GM18502 (cell line): ENCODE measurements around the gene PARP4.
"Not testable (repeated sequence)": the region's sequence is repeated elsewhere in the genome, so short reads cannot be mapped to it uniquely, and the experiment has no call there.

Experiments used
- ATAC-seq: cut with Tn5 transposase; IDR thresholded peaks from one replicate; pipeline ENCODE4 v1.9.1; 2021; ENCODE audit warnings: mild to moderate bottlenecking; ENCODE audit not compliant: unreplicated experiment, poor library complexity

PARP4 gene

DNA sequence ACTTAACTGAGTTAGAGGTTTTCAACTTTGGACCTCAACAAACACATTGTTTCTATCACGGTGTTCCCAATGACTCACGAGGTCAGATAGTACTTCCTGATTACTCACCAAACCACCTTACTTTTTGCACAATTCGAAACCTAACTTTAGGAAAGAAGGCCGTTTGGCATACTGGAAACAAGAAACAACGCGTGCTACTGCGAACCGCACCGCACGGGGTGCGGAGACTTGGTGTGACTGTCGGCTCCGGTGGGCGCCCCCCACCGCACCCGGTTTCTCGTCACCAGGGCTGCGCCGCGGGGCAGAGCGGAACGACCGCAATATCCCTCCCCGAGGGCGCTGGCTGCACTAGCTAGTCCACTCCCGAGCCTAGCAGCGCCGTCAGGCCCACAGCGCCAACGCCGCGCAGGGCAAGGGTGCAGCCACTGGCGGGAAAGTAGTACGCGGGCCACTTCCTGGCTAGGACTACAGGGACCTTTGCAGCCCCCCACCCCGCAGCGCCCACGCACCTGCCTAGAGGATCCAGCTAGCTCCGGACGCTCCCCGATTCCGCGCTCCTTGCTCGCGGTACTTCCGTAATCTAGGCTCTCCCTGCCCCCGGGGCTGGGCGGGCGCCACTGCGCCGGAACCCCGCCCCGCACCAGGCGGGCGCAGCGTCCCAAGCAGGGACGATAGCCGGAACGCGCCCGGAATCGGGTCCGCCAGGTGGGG lies at the start of gene PARP4:
TSS of gene PARP4 (minus strand) at position 582 of the 711 bp plus-strand sequence. CDS start 9,002 bp downstream, outside the sequence.
- peak; percentile 79 for ATAC-seq

DNA sequence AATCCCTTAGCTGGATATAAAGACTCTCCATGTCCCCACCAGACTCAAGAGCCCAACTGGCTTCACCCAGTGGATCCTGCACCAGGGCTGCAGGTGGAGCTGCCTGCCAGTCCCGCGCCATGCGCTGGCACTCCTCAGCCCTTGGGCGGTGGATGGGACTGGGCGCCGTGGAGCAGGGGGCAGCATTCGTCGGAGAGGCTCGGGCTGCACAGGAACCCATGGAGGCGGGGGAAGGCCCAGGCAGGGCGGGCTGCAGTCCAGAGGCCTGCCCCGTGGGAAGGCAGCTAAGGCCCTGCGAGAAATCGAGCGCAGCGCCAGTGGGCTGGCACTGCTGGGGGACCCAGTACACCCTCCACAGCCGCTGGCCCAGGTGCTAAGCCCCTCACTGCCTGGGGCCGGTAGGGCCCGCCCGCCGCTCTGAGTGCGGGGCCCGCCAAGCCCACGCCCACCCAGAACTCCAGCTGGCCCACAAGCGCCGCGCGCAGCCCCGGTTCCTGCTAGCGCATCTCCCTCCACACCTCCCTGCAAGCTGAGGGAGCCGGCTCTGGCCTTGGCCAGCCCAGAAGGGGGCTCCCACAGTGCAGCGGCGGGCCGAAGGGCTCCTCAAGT lies 48.1 kb upstream of the PARP4 start:
- ATAC-seq, result not testable (repeated sequence)

GRCh38 chr13:24559431-24560218 lies 47.0 kb upstream of the PARP4 start:
- not testable (repeated sequence) for ATAC-seq

- ATAC-seq, result no peak
Observed at GRCh38 chr13:24557081-24557480, 44.5 kb upstream of the PARP4 start.

GRCh38 chr13:24553892-24554291 lies 41.3 kb upstream of the PARP4 start:
- not testable (repeated sequence) for ATAC-seq

DNA sequence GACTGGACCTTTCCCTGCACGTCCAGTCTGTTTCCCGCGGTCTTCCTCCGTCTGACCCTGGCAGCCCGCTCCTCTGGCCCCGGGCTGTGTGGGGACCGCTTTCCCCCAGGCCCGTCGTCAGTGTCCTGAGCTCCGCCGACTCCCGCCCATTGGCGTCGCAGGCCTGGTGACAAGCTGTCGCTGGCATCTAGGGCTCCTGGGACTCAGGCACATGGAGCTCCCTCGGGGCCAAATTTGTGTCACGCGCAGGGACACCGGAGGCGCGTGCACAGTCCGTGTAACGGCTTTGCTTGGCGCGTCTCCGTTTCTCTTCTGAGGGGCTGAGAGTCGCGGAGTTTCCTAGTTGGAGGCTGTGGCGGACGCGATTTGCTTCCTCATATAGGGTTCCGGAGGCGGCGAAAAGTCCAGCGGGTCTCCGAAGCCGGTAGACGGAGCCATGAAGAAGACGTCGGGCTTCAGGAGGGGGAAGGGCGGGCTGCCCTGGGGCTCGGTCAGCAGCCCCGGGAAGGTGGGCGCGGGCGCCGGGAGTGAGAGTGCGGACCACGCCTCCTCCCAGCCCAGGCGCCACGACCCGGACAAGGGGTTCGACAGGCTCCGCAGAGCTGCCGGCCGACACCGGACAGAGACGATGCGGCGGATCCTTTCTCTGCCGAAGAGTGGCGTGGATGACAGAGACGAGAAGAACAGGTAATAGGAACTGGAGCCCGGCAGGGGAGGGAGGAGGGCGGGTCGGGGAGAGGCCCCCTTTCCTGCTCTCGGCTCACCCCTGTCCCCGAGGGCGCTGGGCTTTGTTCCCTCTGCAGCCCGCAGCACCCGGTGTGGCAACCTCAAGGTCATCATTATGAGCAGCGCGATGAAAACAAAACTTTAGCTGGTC lies 29.1 kb upstream of the PARP4 start:
- not testable (repeated sequence) for ATAC-seq

DNA sequence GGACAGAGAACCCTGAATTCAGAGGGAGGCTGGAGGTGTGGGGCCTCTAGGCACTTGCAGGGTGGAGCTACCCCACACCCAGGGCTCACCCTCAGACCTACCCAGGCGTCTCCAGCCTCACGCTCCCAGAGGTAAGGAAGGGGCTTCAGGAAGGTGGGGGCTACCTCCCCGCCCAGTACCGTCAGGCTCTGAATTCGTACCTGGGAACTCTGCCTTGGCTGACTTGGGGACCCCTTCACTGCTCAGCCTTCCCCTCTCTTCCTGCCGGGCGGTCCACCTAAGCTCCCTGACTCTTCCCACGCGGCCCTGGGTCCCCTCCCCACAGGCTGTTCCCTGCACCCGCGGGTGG lies 28.5 kb upstream of the PARP4 start:
- no peak for ATAC-seq

GRCh38 chr13:24540236-24541126 lies 27.9 kb upstream of the PARP4 start:
- ATAC-seq, result no peak

DNA sequence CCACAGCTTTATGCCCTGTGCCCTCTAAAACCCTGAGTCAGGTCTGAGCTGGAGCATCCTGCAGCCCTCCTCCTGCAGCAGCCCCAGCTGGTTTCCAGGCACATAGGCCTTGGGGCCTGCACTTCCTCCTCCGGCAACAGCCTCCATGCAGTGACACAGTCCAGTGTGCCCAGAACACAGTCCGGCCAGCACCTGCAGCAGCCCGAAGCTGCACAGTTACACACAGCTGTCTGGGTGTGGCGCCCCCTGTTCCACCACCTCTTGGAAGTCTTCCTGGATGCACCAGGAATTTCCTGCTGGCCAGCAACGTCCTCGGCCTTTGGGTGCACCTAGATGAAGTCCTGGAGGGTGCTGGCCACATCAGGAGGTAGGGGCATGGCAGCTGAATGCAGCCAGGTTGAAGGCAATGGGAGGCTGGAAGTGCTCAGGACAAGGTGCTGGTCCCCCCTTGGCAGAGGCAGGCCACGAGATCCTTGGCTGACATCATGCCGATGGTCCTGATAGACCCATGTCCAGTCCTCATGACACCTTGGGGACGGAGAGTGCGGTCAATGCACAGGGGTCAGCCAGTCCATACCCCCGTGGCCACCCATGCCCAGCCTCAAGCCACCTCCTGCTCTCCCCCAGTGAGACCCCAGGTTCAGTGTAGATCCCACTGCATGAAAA lies 27.1 kb upstream of the PARP4 start:
- no peak for ATAC-seq

DNA sequence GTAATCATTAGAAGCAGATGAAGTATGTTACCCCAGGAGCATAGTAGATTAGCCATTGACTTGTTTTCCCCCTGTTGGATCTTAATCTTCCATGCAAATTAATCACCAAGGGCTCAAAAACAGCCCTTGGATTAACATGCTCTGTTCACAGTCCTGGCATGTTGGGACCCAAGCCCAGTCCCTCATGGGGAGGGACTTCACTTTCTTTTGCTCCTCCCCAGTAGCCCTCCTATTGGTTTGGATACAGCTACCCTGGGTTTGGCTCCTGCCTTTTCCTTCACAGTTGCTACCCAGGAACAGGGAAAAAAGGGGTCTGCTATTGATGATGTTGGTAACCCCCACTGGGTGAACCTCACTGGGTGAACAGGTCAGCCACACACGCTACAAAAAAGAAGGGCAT lies 16.9 kb upstream of the PARP4 start:
- ATAC-seq, result no peak

DNA sequence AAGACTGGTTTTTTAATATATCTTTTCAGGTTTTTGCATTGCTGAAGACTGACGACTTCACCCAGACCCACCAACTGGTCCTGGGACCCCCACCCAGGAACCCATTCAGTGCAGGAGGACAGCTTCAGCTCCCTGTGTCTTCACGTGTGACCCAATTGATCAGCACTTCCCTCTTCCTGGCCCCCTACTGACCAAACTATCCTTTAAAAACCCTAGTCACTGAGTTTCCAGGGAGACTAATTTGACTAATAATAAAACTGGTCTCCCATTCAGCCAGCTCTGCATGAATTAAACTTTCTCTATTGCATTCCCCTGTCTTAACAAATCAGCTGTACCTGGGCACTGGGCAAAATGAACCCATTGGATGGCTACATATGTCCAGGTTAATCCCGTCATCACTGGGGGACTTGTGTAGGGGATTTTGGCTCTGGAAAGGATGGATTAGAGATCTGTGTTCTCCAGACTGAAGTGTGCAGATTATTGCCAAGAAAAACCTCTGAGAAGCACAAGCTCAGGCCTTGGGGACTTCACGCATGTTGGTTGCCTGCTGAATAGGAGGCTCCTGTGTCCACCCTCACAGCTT lies 16.3 kb upstream of the PARP4 start:
- no peak for ATAC-seq

- no peak for ATAC-seq
Observed at GRCh38 chr13:24527266-24527775, 14.7 kb upstream of the PARP4 start.

GRCh38 chr13:24520733-24521132 lies 8.2 kb upstream of the PARP4 start:
- no peak for ATAC-seq

DNA sequence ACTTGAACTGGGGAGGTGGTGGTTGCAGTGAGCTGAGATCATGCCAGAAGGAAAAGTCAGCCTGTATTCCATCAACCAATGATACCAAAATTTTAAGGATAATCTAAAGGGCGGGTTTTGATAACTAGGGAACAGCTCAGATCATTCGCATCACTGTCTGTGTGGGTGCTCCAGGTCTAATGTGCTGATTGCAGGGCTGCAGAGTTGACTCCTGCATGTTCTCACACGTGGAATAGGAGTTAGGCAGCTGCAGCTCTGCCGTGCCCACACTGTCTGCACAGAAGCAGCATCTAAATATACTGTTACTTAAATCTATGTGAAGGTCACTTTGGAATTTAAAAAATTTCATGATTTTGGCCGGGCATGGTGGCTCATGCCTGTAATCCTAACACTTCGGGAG lies 4.3 kb upstream of the PARP4 start:
- no peak for ATAC-seq

GRCh38 chr13:24512908-24513213 lies 283 bp upstream of the PARP4 start:
- no peak for ATAC-seq

- ATAC-seq, result peak; percentile 3
Observed at GRCh38 chr13:24511816-24512196, 772 bp downstream of the PARP4 start.

GRCh38 chr13:24511019-24511815 lies 1.4 kb downstream of the PARP4 start:
- ATAC-seq, result peak; percentile 61
